Right atrium auricular region (tissue), 2 donors: ENCODE data around the gene TRMT2A. TPM values are rescaled to one million over a fixed set of nuclear protein-coding genes. Genes with fewer than 3 reads are reported as not detected.

Experiments
- DNase-seq: peaks from one replicate; pipeline ENCODE4 v3.0.0-alpha.2; 2019; ENCODE audit warnings: low spot score
- H3K27ac ChIP-seq, 2 donors: fragments of 200-600 bp; sonication (generic); 1 replicate in 1 of 2; 2 replicates in 1 of 2; pipeline ENCODE4 v1.5.1; 2016 to 2019
- H3K27me3 ChIP-seq, 2 donors: fragments of 200-600 bp; sonication (generic); one replicate each; pipeline versions ENCODE4 v1.5.1 to v1.6.0; 2017 to 2019
- H3K36me3 ChIP-seq: fragments of 200-600 bp; sonication (generic); one replicate; pipeline ENCODE4 v1.5.1; 2016
- H3K4me1 ChIP-seq, 2 donors: fragments of 200-600 bp; sonication (generic); one replicate each; pipeline versions ENCODE4 v1.5.1 to v1.6.0; 2017 to 2019
- H3K4me3 ChIP-seq, 2 donors: fragments of 200-600 bp; sonication (generic); 1 replicate in 1 of 2; 2 replicates in 1 of 2; pipeline ENCODE4 v1.5.1; 2017 to 2019; ENCODE audit warnings: mild to moderate bottlenecking in 1 of 2, moderate library complexity in 1 of 2
- H3K9me3 ChIP-seq, 2 donors: fragments of 200-600 bp; sonication (generic); one replicate each; pipeline ENCODE4 v1.5.1; 2019
- total RNA-seq, 2 donors: library from RNA; depleted of rRNA; stranded (reverse); fragments of >200 nt; gene quantifications; one replicate each; pipeline ENCODE4 v1.1.0, GENCODE V29; 2016
- TF ChIP-seq, protein P1 (sequence below), 2 donors: fragments of 200-600 bp; sonication (generic); IDR thresholded peaks; one replicate each; pipeline ENCODE4 v1.5.1; 2019; ENCODE audit warnings: antibody characterized with exemption in 2 of 2

Gene TRMT2A
- total RNA-seq, 2 donors from 2014 or later = 16.0 to 17.6 TPM

DNA sequence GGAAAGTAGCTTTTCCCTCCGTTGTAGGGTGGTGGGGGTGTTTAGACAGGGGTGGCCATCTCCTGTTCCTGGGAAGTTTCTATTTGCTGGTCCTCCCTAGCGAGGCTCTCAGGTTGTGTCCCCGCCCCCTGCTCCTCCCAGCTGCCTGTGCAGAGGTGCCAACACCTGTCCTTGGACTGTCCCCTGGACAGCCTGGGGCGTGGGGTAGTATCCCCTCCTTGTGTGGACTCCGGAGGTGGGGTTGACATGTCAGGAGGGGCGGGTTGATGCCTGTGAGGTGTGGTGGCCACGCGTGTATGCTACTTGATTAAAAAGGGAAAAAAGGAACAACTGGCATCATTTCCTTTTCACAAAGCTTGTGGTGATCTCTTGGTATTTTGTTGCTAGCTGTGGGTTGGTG lies 15.4 kb downstream of the TRMT2A start:
- no peaks in the 10 kb centered on the region for H3K27me3 ChIP-seq
- TF ChIP-seq, protein P1, sequence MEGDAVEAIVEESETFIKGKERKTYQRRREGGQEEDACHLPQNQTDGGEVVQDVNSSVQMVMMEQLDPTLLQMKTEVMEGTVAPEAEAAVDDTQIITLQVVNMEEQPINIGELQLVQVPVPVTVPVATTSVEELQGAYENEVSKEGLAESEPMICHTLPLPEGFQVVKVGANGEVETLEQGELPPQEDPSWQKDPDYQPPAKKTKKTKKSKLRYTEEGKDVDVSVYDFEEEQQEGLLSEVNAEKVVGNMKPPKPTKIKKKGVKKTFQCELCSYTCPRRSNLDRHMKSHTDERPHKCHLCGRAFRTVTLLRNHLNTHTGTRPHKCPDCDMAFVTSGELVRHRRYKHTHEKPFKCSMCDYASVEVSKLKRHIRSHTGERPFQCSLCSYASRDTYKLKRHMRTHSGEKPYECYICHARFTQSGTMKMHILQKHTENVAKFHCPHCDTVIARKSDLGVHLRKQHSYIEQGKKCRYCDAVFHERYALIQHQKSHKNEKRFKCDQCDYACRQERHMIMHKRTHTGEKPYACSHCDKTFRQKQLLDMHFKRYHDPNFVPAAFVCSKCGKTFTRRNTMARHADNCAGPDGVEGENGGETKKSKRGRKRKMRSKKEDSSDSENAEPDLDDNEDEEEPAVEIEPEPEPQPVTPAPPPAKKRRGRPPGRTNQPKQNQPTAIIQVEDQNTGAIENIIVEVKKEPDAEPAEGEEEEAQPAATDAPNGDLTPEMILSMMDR (IDR thresholded peaks at IDR 0.05) = no peak
- H3K36me3 ChIP-seq = peaks cover 76% of the 10 kb centered on the region
- no peak overlapping the region for H3K4me3 ChIP-seq
- peaks cover 0 to 4% of the 10 kb centered on the region in 2 donors for H3K9me3 ChIP-seq
- DNase-seq = no peak
- no peaks in the 10 kb centered on the region for H3K4me1 ChIP-seq
- H3K27ac ChIP-seq = no peak overlapping the region

DNA sequence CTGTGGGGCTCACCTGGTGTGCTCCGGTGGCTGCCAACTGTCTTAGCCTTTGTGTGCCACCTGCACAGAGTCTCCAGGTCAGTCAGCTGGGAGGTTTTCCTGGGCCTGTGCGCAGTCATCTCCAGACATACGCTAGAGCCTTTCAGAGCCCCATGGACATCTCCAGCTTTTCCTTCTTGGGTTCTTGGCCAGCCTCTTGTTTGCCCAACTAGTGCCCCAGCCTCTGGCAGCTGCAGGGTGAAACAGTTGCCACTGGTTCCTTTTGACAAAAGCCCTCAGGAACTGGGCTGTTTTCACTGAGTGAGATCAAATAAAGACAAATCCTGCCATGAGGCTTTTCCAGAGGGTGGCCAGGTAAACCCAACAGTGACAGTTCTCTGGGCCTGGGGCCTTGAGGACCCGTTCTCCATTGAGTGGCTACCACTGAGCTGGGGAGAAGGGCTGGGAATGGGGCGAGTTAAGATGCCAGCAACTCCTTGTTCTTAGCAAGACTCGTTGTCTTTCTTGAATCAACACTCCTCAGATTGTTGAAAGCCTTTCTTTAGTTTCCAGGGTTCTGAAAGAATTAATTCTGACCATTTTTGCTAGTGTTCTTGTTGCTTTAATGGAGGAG lies 17.8 kb downstream of the TRMT2A start:
- Histone ChIP-seq H3K4me1 (no peaks in the 10 kb centered on the region), H3K36me3 (peaks cover 78% of the 10 kb centered on the region), H3K4me3 (no peak overlapping the region), H3K27ac (no peak overlapping the region), H3K9me3 (peaks cover 0 to 7% of the 10 kb centered on the region in 2 donors), H3K27me3 (no peaks in the 10 kb centered on the region)
- DNase-seq = no peak
- TF ChIP-seq, protein P1 (IDR thresholded peaks at IDR 0.05) = no peak

DNA sequence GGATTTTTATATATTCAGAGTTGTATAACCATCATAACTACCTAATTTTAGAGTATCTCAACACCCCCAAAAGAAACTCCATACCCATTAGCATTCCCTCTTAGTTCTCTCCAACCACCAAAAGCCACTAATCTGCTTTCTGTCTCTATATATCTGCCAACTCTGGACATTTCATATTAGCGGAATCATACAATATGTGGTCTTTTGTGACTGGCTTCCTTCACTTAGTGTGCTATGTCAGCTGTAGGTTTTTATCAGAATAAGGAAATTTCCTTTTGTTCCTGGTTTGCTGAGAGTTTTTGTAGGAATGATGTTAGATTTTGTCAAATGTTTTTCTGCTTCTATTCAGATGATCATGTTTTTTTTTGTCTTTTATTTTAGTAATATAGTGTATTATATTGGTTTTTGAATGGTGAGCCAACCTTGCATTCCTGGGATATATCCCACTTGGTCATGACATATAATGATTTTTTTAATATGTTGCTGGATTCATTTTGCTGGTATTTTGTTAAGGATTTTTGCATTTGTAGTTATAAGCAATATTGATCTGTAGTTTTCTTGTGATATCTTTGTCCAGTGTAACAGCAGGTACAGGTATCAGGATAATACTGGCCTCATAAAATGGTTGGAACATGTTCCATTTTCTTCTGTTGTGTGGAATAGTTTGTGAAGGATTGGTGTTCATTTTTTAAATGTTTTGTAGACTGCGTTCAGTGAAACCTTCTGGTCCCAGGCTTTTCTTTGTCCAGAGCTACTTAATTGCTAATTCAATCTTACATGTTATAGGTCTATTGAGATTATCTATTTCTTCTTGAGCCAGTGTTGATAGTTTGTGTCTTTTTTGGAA lies 20.2 kb downstream of the TRMT2A start:
- no peak for DNase-seq
- Histone ChIP-seq H3K27ac (no peak overlapping the region), H3K4me1 (no peaks in the 10 kb centered on the region), H3K4me3 (no peak overlapping the region), H3K9me3 (peaks cover 0 to 7% of the 10 kb centered on the region in 2 donors), H3K36me3 (peaks cover 94% of the 10 kb centered on the region), H3K27me3 (no peaks in the 10 kb centered on the region)
- TF ChIP-seq, protein P1 (IDR thresholded peaks at IDR 0.05) = no peak

DNA sequence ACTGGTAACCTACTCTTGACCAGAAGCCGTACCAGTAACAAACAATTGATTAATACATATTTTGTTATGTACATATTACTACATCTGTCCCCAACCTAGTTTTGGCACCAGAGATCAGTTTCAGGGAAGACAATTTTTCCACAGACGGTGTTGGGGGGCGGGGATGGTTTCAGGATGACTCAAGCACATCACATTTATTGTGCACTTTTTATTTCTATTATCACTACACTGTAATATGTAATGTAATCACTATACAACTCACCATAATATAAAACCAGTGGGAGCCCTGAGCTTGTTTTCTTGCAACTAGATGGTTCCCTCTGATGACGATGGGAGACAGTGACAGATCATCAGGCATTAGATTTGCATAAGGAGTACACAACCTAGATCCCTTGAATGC lies 21.5 kb downstream of the TRMT2A start:
- TF ChIP-seq, protein P1 (IDR thresholded peaks at IDR 0.05) = no peak
- no peak for DNase-seq
- H3K4me3 ChIP-seq = no peak overlapping the region
- peaks cover 0 to 7% of the 10 kb centered on the region in 2 donors for H3K9me3 ChIP-seq
- H3K36me3 ChIP-seq = peaks cover 97% of the 10 kb centered on the region
- H3K4me1 ChIP-seq = no peaks in the 10 kb centered on the region
- no peak overlapping the region for H3K27ac ChIP-seq
- H3K27me3 ChIP-seq = no peaks in the 10 kb centered on the region

DNA sequence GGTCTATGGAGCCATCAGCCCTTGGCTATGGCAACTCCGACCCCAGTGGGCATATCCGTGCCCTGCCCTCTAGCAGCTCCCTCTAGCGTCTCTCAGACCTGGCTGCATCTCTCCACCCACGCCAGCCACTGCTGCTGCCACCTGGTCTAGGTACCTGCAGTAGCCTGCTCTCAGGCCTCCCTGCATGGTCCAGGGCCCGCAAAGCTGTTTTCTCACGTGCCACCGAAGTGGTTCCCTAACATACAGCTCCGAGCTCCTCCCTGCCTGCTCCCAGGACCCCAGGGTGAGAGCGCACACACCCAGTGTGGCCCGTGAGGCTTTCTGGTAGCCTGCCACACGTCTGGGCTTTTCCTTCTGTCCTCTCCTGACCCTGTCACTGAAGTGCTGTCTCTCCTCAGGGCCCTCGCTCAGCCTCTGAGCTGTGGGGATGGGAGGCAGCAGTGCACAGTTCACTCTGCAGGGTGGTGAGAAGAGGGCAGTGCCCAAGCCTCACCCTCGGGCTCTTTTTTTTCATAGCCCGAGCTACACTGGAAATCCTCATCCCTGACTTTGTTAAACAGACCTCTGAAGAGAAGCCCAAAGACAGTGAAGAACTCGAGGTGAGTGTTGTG lies 22.7 kb downstream of the TRMT2A start:
- TF ChIP-seq, protein P1 (IDR thresholded peaks at IDR 0.05) = no peak
- Histone ChIP-seq H3K36me3 (peaks cover 99% of the 10 kb centered on the region), H3K27ac (no peak overlapping the region)

More for the DNA sequence above, 22.7 kb downstream of the TRMT2A start:
- H3K27me3 ChIP-seq = no peaks in the 10 kb centered on the region
- no peak for DNase-seq
- no peak overlapping the region for H3K4me3 ChIP-seq
- H3K9me3 ChIP-seq = peaks cover 0 to 7% of the 10 kb centered on the region in 2 donors
- H3K4me1 ChIP-seq = no peaks in the 10 kb centered on the region
